ENCODE data around the gene PAGR1.

GRCh38 chr16:29808219-29808900 lies 7.6 kb upstream of the PAGR1 start:
- TF ChIP-seq TFAP4 (IDR thresholded peaks at IDR 0.05; ENCODE audit: borderline replicate concordance, low read depth) (no peak), EZH2 (conservative IDR thresholded peaks at IDR 0.05; ENCODE audit: low read depth, low read length) (no peak), CTCF (CRISPR knock-in tag; IDR thresholded peaks at IDR 0.05) (no peak), ARID2 (CRISPR knock-in tag; IDR thresholded peaks at IDR 0.05; ENCODE audit: borderline replicate concordance) (no peak), YY1 (IDR thresholded peaks at IDR 0.05; ENCODE audit: insufficient read depth, insufficient replicate concordance, low read depth, low read length) (no peak), NFE2L2 (IDR thresholded peaks at IDR 0.05; ENCODE audit: low read length) (0 out of 2 replicates have a peak, but pooled peaks have one; percentile 16), ZBTB33 (CRISPR knock-in tag; IDR thresholded peaks at IDR 0.05) (no peak), ZNF224 (CRISPR knock-in tag; IDR thresholded peaks at IDR 0.05) (no peak), POLR2A (IDR thresholded peaks at IDR 0.05; ENCODE audit: insufficient read depth in 1 of 2, low read depth in 2 of 2, low read length in 2 of 2) (no peak)

All from HepG2 (cell line).